AG04450 (cell line): ENCODE data around the gene L3HYPDH. TPM values are rescaled to one million over a fixed set of nuclear protein-coding genes. Genes with fewer than 3 reads are reported as not detected.

Experiments
- CTCF ChIA-PET: fragments of 300-600, 350-600 bp; formaldehyde crosslinking; extraction: SDS; loops from one replicate; lab custom pipeline; 2022; ENCODE audit warnings: antibody characterized with exemption, inconsistent platforms; lab: Charles Lee
- POLR2A ChIA-PET: fragments of 350-600 bp; formaldehyde crosslinking; extraction: SDS; loops from one replicate; lab custom pipeline; 2021; ENCODE audit warnings: antibody characterized with exemption, inconsistent platforms; lab: Yijun Ruan, JAX
- DNase-seq: peaks from one replicate; pipeline ENCODE4 v3.0.0-alpha.2; 2011; ENCODE audit warnings: low read depth, low spot score
- H3K27ac ChIP-seq: one replicate; pipeline ENCODE4 v1.5.1; 2012; ENCODE audit warnings: low read depth, low read length, control low read depth
- H3K27me3 ChIP-seq: one replicate; pipeline ENCODE4 v1.6.0; 2012; ENCODE audit warnings: low read length; ENCODE audit not compliant: control insufficient read depth, insufficient read depth
- H3K4me3 ChIP-seq: 2 replicates; pipeline ENCODE4 v1.5.1; 2011; ENCODE audit warnings: mild to moderate bottlenecking, low read depth, low read length, control low read depth
- H3K9me3 ChIP-seq: 2 replicates; pipeline ENCODE4 v1.5.1; 2012; ENCODE audit warnings: low read length; ENCODE audit not compliant: control insufficient read depth, insufficient read depth
- polyA plus RNA-seq: library from polyadenylated mRNA; depleted of rRNA; stranded (reverse); fragments of >200 nt; gene quantifications from 2 replicates; pipeline ENCODE4 v1.2.3, GENCODE V29; 2011
- TF ChIP-seq, protein P1 (sequence below): IDR thresholded peaks from 2 replicates; pipeline ENCODE4 v1.5.1; 2011; ENCODE audit warnings: low read depth, low read length, control low read depth, inconsistent platforms

The L3HYPDH gene
- polyA plus RNA-seq, 1 experiment, result 67.3 TPM

DNA sequence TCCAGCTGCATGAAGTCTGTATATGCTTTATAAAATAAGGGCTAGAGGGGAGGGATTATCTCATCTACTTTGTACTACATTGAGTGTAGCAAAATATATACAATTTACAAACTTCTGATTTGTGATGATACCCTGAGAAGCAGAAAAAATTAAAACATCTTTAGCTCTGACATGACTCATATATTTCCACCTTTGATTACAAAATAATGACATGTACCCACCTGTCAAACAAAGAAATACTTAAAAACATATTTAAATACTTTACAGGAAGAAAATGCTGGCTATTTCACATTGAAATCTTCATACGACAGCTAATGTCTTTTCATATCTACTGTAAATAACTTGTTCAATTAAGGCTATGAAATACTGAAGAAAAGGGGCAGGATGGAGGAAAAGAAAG is 22.3 kb downstream of the L3HYPDH start:
- ChIA-PET CTCF (interaction anchor here (2.8 kb wide), 1 partner anchor 115 kb away, joined by 8 read pairs; the partner anchor contains the start of gene CCDC175), POLR2A (no interaction called here)
- Histone ChIP-seq H3K27me3 (no peaks in the 10 kb centered on the region), H3K9me3 (peaks cover 5% of the 10 kb centered on the region; the same call in 1 of the 2 replicates), H3K27ac (no peak overlapping the region), H3K4me3 (no peak overlapping the region)
- TF ChIP-seq, protein P1, sequence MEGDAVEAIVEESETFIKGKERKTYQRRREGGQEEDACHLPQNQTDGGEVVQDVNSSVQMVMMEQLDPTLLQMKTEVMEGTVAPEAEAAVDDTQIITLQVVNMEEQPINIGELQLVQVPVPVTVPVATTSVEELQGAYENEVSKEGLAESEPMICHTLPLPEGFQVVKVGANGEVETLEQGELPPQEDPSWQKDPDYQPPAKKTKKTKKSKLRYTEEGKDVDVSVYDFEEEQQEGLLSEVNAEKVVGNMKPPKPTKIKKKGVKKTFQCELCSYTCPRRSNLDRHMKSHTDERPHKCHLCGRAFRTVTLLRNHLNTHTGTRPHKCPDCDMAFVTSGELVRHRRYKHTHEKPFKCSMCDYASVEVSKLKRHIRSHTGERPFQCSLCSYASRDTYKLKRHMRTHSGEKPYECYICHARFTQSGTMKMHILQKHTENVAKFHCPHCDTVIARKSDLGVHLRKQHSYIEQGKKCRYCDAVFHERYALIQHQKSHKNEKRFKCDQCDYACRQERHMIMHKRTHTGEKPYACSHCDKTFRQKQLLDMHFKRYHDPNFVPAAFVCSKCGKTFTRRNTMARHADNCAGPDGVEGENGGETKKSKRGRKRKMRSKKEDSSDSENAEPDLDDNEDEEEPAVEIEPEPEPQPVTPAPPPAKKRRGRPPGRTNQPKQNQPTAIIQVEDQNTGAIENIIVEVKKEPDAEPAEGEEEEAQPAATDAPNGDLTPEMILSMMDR, result no peak
- no peak for DNase-seq

DNA sequence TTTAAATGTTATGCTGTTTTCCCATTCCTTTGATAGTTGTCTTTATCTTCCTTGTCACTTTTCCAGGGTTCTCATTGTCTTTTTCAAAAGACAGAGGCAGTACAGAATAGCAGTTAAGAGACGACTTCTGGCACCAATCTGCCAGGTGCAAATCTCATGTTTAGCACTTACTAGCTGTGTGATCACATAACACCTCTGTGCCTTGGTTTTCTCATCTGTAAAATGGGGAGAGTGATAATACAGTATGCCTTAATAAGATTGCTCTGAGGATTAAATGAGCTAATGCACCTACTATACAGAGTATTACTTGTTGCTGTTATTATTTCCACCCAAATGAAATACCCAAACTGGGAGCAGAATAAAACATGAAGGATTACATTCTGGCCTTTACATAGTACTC is 23.8 kb downstream of the L3HYPDH start:
- DNase-seq, result no peak
- no peak overlapping the region for H3K27ac ChIP-seq
- no peak overlapping the region for H3K4me3 ChIP-seq
- CTCF ChIA-PET, result interaction anchor here (0.9 kb wide), 1 partner anchor 24 kb away, joined by 3 read pairs; the partner anchor contains the start of genes JKAMP and L3HYPDH
- no peaks in the 10 kb centered on the region for H3K27me3 ChIP-seq
- peaks cover 5% of the 10 kb centered on the region; the same call in 1 of the 2 replicates for H3K9me3 ChIP-seq
- POLR2A ChIA-PET, result no interaction called here
- TF ChIP-seq, protein P1, result no peak

DNA sequence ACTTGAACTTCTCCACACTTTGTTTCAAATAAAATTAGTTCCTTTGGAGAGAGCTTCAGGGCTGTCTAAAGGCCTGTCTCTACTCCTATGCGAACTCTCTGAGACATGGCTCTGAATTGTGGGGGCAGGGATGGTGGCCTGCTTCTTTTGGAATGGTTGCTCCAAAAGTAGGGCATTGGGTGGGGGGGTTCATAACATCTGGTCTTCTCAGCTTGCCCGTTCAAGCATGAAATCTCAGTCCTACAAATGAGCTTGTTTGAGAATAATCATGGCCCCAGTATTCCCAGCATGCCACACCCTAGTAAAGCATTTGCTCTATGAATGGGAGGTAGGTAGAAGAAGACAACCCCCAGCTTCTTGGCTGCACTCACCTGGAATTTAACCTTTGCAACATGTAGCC is 25.7 kb downstream of the L3HYPDH start:
- Histone ChIP-seq H3K27ac (no peak overlapping the region), H3K4me3 (no peak overlapping the region), H3K27me3 (no peaks in the 10 kb centered on the region), H3K9me3 (no peaks in the 10 kb centered on the region)
- ChIA-PET POLR2A (no interaction called here), CTCF (interaction anchor here (1.2 kb wide), 1 partner anchor 329 kb away, joined by 4 read pairs; no protein-coding TSS in a partner anchor)
- TF ChIP-seq, protein P1, result no peak
- no peak for DNase-seq

DNA sequence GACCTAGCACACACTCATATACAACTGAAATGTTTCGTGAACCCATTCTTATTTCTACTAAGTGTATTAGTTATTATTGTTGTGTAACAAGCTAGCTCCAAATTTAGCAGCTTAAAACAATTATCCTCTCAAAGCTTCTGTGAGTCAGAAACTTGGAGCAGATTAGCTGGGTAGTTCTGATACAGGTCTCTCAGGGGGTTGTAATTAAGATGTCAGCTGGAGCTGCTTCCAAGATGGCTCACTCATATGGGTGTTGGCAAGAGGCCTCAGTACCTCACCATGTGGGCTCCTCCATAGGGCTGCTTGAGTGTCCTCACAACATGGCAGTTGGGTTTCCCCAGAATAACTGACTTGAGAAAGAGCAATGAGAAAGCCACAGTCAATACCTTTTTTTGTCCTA is 28.8 kb downstream of the L3HYPDH start:
- no peaks in the 10 kb centered on the region for H3K27me3 ChIP-seq
- CTCF ChIA-PET, result interaction anchor here (0.9 kb wide), 1 partner anchor 26 kb away, joined by 3 read pairs; no protein-coding TSS in a partner anchor
- TF ChIP-seq, protein P1, result no peak
- no peaks in the 10 kb centered on the region for H3K9me3 ChIP-seq
- no peak for DNase-seq
- POLR2A ChIA-PET, result interaction anchor here (0.6 to 1.0 kb wide), 3 partner anchors 14 to 267 kb away, joined by 3 to 9 read pairs (median 4); partner anchors contain the start of genes JKAMP and L3HYPDH
- no peak overlapping the region for H3K4me3 ChIP-seq
- no peak overlapping the region for H3K27ac ChIP-seq

DNA sequence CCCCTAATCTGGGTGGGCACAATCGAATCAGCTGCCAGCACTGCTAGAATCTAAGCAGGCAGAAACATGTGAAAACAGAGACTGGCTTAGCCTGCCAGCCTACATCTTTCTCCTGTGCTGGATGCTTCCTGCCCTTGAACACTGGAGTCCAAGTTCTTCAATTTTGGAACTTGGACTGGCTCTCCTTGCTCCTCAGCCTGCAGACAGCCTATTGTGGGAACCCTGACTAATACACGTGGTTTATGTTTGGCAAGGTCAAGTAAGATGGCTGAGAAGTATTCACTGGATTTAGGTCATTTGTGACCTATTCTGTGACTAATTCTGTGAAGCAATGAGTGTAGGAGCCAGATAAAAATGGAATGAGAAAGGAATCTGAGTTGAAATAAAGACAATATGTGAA is 30.1 kb downstream of the L3HYPDH start:
- TF ChIP-seq, protein P1, result no peak
- no peaks in the 10 kb centered on the region for H3K9me3 ChIP-seq
- H3K4me3 ChIP-seq, result no peak overlapping the region
- CTCF ChIA-PET, result interaction anchor here (0.6 to 0.9 kb wide), 2 partner anchors 10 to 331 kb away, joined by 3 read pairs; no protein-coding TSS in a partner anchor
- no peak overlapping the region for H3K27ac ChIP-seq
- DNase-seq, result peak; percentile 76
- POLR2A ChIA-PET, result no interaction called here
- no peaks in the 10 kb centered on the region for H3K27me3 ChIP-seq
